Measurements from ENCODE around the gene IL18BP. TPM values are rescaled to one million over a fixed set of nuclear protein-coding genes. Genes with fewer than 3 reads are reported as not detected.

IL18BP gene
- total and polyA plus RNA-seq, 2 experiments from 2014 or later, result 2.2 to 2.8 TPM

- no peak for TF ChIP-seq CTCF (IDR thresholded peaks at IDR 0.05; ENCODE audit: poor library complexity)
- TF ChIP-seq EZH2 (IDR thresholded peaks at IDR 0.05; ENCODE audit: borderline replicate concordance), result no peak
- TF ChIP-seq EZH2phosphoT487 (IDR thresholded peaks at IDR 0.05; ENCODE audit: low read depth, severe bottlenecking, unreplicated experiment), result no peak
- H3K4me3 ChIP-seq, result no peak overlapping the region
- H2AFZ ChIP-seq, result no peak overlapping the region
- no peak overlapping the region for H3K4me2 ChIP-seq
- no peaks in the 10 kb centered on the region for H3K4me1 ChIP-seq (ENCODE audit: insufficient read depth)
- WGBS (ENCODE audit: low lambda C conversion rate, missing lambda C conversion rate), result 97% methylated on average over 32 of the region's 33 CpGs
- H3K27ac ChIP-seq, result no peak overlapping the region
- no peaks in the 10 kb centered on the region for H3K27me3 ChIP-seq
- peaks cover 41% of the 10 kb centered on the region for H4K20me1 ChIP-seq (ENCODE audit: insufficient read depth, poor library complexity, severe bottlenecking)
- H3K9me2 ChIP-seq (replicated peaks; ENCODE audit: insufficient read depth), result no peaks in the 10 kb centered on the region
- H3K9me3 ChIP-seq (ENCODE audit: low read depth), result no peaks in the 10 kb centered on the region
- no peak for DNase-seq (ENCODE audit: low spot score)
- H3K79me2 ChIP-seq, result peaks cover 3% of the 10 kb centered on the region
- peaks cover under 1% of the 10 kb centered on the region for H3K36me3 ChIP-seq (replicated peaks; ENCODE audit: insufficient read depth, low read depth)
Observed at GRCh38 chr11:72012897-72013721, 14.4 kb downstream of the IL18BP start.

- no peak overlapping the region for H3K4me2 ChIP-seq
- no peaks in the 10 kb centered on the region for H3K36me3 ChIP-seq (replicated peaks; ENCODE audit: insufficient read depth, low read depth)
- no peak overlapping the region for H3K27ac ChIP-seq
- no peaks in the 10 kb centered on the region for H3K27me3 ChIP-seq
- no peaks in the 10 kb centered on the region for H3K9me2 ChIP-seq (replicated peaks; ENCODE audit: insufficient read depth)
- H3K79me2 ChIP-seq, result peaks cover 3% of the 10 kb centered on the region
- no peak overlapping the region for H2AFZ ChIP-seq
- H3K4me1 ChIP-seq (ENCODE audit: insufficient read depth), result no peaks in the 10 kb centered on the region
- no peaks in the 10 kb centered on the region for H3K9me3 ChIP-seq (ENCODE audit: low read depth)
- DNase-seq (ENCODE audit: low spot score), result no peak
- H4K20me1 ChIP-seq (ENCODE audit: insufficient read depth, poor library complexity, severe bottlenecking), result peaks cover 35% of the 10 kb centered on the region
- WGBS (ENCODE audit: low lambda C conversion rate, missing lambda C conversion rate), result 96% methylated on average over 38 of the region's 38 CpGs
- TF ChIP-seq EZH2 (IDR thresholded peaks at IDR 0.05; ENCODE audit: borderline replicate concordance) (no peak), EZH2phosphoT487 (IDR thresholded peaks at IDR 0.05; ENCODE audit: low read depth, severe bottlenecking, unreplicated experiment) (no peak), CTCF (IDR thresholded peaks at IDR 0.05; ENCODE audit: poor library complexity) (no peak)
- no peak overlapping the region for H3K4me3 ChIP-seq
Observed at GRCh38 chr11:72013765-72014711, 15.3 kb downstream of the IL18BP start.

- no peak overlapping the region for H3K4me3 ChIP-seq
- no peaks in the 10 kb centered on the region for H3K9me3 ChIP-seq (ENCODE audit: low read depth)
- no peak overlapping the region for H3K27ac ChIP-seq
- H3K36me3 ChIP-seq (replicated peaks; ENCODE audit: insufficient read depth, low read depth), result no peaks in the 10 kb centered on the region
- H3K79me2 ChIP-seq, result peaks cover 4% of the 10 kb centered on the region
- 96% methylated on average over 16 of the region's 16 CpGs for WGBS (ENCODE audit: low lambda C conversion rate, missing lambda C conversion rate)
- no peak overlapping the region for H3K4me2 ChIP-seq
- H4K20me1 ChIP-seq (ENCODE audit: insufficient read depth, poor library complexity, severe bottlenecking), result peaks cover 31% of the 10 kb centered on the region
- no peaks in the 10 kb centered on the region for H3K9me2 ChIP-seq (replicated peaks; ENCODE audit: insufficient read depth)
- no peak for DNase-seq (ENCODE audit: low spot score)
- no peaks in the 10 kb centered on the region for H3K4me1 ChIP-seq (ENCODE audit: insufficient read depth)
- no peaks in the 10 kb centered on the region for H3K27me3 ChIP-seq
- H2AFZ ChIP-seq, result no peak overlapping the region
- TF ChIP-seq CTCF (IDR thresholded peaks at IDR 0.05; ENCODE audit: poor library complexity) (no peak), EZH2phosphoT487 (IDR thresholded peaks at IDR 0.05; ENCODE audit: low read depth, severe bottlenecking, unreplicated experiment) (no peak), EZH2 (IDR thresholded peaks at IDR 0.05; ENCODE audit: borderline replicate concordance) (no peak)
Observed at GRCh38 chr11:72014761-72015320, 16.1 kb downstream of the IL18BP start.

Measured in hepatocyte (in vitro differentiated cells).